Fibroblast of lung (primary cell): Measurements from ENCODE around the gene MGAT3. TPM values are rescaled to one million over a fixed set of nuclear protein-coding genes. Genes with fewer than 3 reads are reported as not detected.

Source experiments
- DNase-seq, 2 donors: peaks; one replicate each; pipeline versions ENCODE4 v3.0.0 to v3.0.0-alpha.2; 2010; ENCODE audit warnings: low read depth in 2 of 2
- H2AFZ ChIP-seq: 2 replicates; pipeline ENCODE4 v1.5.1; 2012; ENCODE audit warnings: low read length, control low read depth, inconsistent platforms
- H3K27ac ChIP-seq: 2 replicates; pipeline ENCODE4 v1.5.1; 2011; ENCODE audit warnings: low read length, control low read depth; ENCODE audit not compliant: insufficient read depth
- H3K27me3 ChIP-seq: 2 replicates; pipeline ENCODE4 v1.5.1; 2011; ENCODE audit warnings: mild to moderate bottlenecking, low read length; ENCODE audit not compliant: control insufficient read depth, insufficient read depth
- H3K36me3 ChIP-seq: 2 replicates; pipeline ENCODE4 v1.5.1; 2011; ENCODE audit warnings: low read length; ENCODE audit not compliant: control insufficient read depth, insufficient read depth
- H3K4me1 ChIP-seq: 2 replicates; pipeline ENCODE4 v1.5.1; 2011; ENCODE audit warnings: low read length; ENCODE audit not compliant: control insufficient read depth, insufficient read depth; ENCODE audit errors: extremely low read depth
- H3K4me2 ChIP-seq: 2 replicates; pipeline ENCODE4 v1.5.1; 2011; ENCODE audit warnings: low read length, control low read depth; ENCODE audit not compliant: insufficient read depth; ENCODE audit errors: extremely low read depth
- H3K4me3 ChIP-seq, 4 experiments: fragments of 200-600 bp in 1 of 4; sonication (generic) in 1 of 4; replicated peaks in 1 of 4; 2 replicates each; pipeline ENCODE4 v1.5.1; 2011 to 2016; ENCODE audit warnings: low read length in 4 of 4, low read depth in 3 of 4, mild to moderate bottlenecking in 3 of 4, control low read depth in 2 of 4, inconsistent platforms in 1 of 4, mixed read lengths in 1 of 4; ENCODE audit not compliant: insufficient read depth in 1 of 4; ENCODE audit errors: control extremely low read depth in 1 of 4
- H3K79me2 ChIP-seq: 2 replicates; pipeline ENCODE4 v1.5.1; 2012; ENCODE audit warnings: mild to moderate bottlenecking, low read length, inconsistent platforms; ENCODE audit not compliant: control insufficient read depth, insufficient read depth
- H3K9ac ChIP-seq: 2 replicates; pipeline ENCODE4 v1.5.1; 2011; ENCODE audit warnings: mild to moderate bottlenecking, low read length, control low read depth; ENCODE audit not compliant: insufficient read depth
- H3K9me3 ChIP-seq: 2 replicates; pipeline ENCODE4 v1.5.1; 2012; ENCODE audit warnings: low read depth, low read length; ENCODE audit not compliant: control insufficient read depth, insufficient read depth
- H4K20me1 ChIP-seq: 2 replicates; pipeline ENCODE4 v1.5.1; 2011; ENCODE audit warnings: low read length; ENCODE audit not compliant: control insufficient read depth, insufficient read depth; ENCODE audit errors: extremely low read depth
- CTCF ChIP-seq, 2 donors: IDR thresholded peaks in 1 of 2; conservative IDR thresholded peaks in 1 of 2; 1 replicate in 1 of 2; 2 replicates in 1 of 2; pipeline ENCODE4 v1.5.1; 2011 to 2012; ENCODE audit warnings: low read length in 2 of 2, control low read depth in 1 of 2, inconsistent platforms in 1 of 2, low read depth in 1 of 2, mild to moderate bottlenecking in 1 of 2
- EZH2 ChIP-seq: IDR thresholded peaks from 2 replicates; pipeline ENCODE4 v1.5.1; 2012; ENCODE audit warnings: low read length, control low read depth, mild to moderate bottlenecking; ENCODE audit errors: missing control alignments
- polyA plus RNA-seq, 2 donors: library from polyadenylated mRNA; depleted of rRNA in 1 of 2; stranded (reverse) in 1 of 2; unstranded in 1 of 2; fragments of >200 nt; gene quantifications; 2 replicates each; pipeline ENCODE4 v1.2.1, GENCODE V29; 2011 to 2012; ENCODE audit warnings: missing spikeins in 1 of 2
- total RNA-seq: library from RNA; depleted of rRNA; stranded (reverse); fragments of >200 nt; gene quantifications from 2 replicates; pipeline ENCODE4 v1.2.1, GENCODE V29; 2014

Gene MGAT3
- total and polyA plus RNA-seq, 2 donors (not counting 1 experiment from before 2014, with no cell fraction given): 0.09 TPM; not detected in 1

- Histone ChIP-seq H3K4me3 (no peak overlapping the region), H2AFZ (no peak overlapping the region), H3K4me1 (no peaks in the 10 kb centered on the region), H4K20me1 (peaks cover 2% of the 10 kb centered on the region), H3K36me3 (peaks cover 22% of the 10 kb centered on the region), H3K9ac (no peak overlapping the region), H3K79me2 (no peaks in the 10 kb centered on the region), H3K27ac (no peak overlapping the region), H3K4me2 (no peak overlapping the region), H3K27me3 (no peaks in the 10 kb centered on the region), H3K9me3 (no peaks in the 10 kb centered on the region)
- TF ChIP-seq CTCF (conservative IDR thresholded peaks at IDR 0.05 in 1 of 2, IDR thresholded peaks at IDR 0.05 in 1 of 2; ENCODE audit: low read depth in 1 of 2, low read length in 2 of 2) (no peak), EZH2 (no peak)
- no peak for DNase-seq
Observed at GRCh38 chr22:39419096-39419495, 37.7 kb upstream of the MGAT3 start.

GRCh38 chr22:39419911-39420310 is 36.9 kb upstream of the MGAT3 start:
- Histone ChIP-seq H3K4me3 (no peak overlapping the region), H2AFZ (no peak overlapping the region), H3K79me2 (no peaks in the 10 kb centered on the region), H3K27ac (no peak overlapping the region), H3K27me3 (no peaks in the 10 kb centered on the region), H3K36me3 (peaks cover 25% of the 10 kb centered on the region), H4K20me1 (no peaks in the 10 kb centered on the region), H3K4me1 (no peaks in the 10 kb centered on the region), H3K9me3 (no peaks in the 10 kb centered on the region), H3K9ac (no peak overlapping the region), H3K4me2 (no peak overlapping the region)
- no peak for DNase-seq
- TF ChIP-seq EZH2: no peak
- TF ChIP-seq CTCF (conservative IDR thresholded peaks at IDR 0.05 in 1 of 2, IDR thresholded peaks at IDR 0.05 in 1 of 2; ENCODE audit: low read depth in 1 of 2, low read length in 2 of 2): no peak

- no peaks in the 10 kb centered on the region for H3K79me2 ChIP-seq
- no peaks in the 10 kb centered on the region for H4K20me1 ChIP-seq
- H3K4me2 ChIP-seq: no peak overlapping the region
- H3K36me3 ChIP-seq: peaks cover 19% of the 10 kb centered on the region
- no peaks in the 10 kb centered on the region for H3K9me3 ChIP-seq
- DNase-seq: no peak
- no peak overlapping the region for H3K4me3 ChIP-seq
- no peaks in the 10 kb centered on the region for H3K4me1 ChIP-seq
- no peak overlapping the region for H3K9ac ChIP-seq
- TF ChIP-seq CTCF (conservative IDR thresholded peaks at IDR 0.05 in 1 of 2, IDR thresholded peaks at IDR 0.05 in 1 of 2; ENCODE audit: low read depth in 1 of 2, low read length in 2 of 2): no peak
- H2AFZ ChIP-seq: no peak overlapping the region
- H3K27ac ChIP-seq: no peak overlapping the region
- no peaks in the 10 kb centered on the region for H3K27me3 ChIP-seq
Observed at GRCh38 chr22:39421691-39422090, 35.1 kb upstream of the MGAT3 start.
